Testis (tissue), 3 donors: ENCODE data around the gene GSX2. TPM values are rescaled to one million over a fixed set of nuclear protein-coding genes. Genes with fewer than 3 reads are reported as not detected.
A peak's percentile ranks its signal among the peaks of the same experiment; 100 is the strongest.

ENCODE experiments used
- DNase-seq: peaks from one replicate; pipeline ENCODE4 v3.0.0-alpha.2; 2019
- H3K27ac ChIP-seq, 2 donors: fragments of 200-600 bp; sonication (generic); one replicate each; pipeline ENCODE4 v1.5.1; 2019
- H3K27me3 ChIP-seq: fragments of 200-600 bp; sonication (generic); one replicate; pipeline ENCODE4 v1.5.1; 2019
- H3K36me3 ChIP-seq: fragments of 200-600 bp; sonication (generic); one replicate; pipeline ENCODE4 v1.5.1; 2017; ENCODE audit warnings: low read depth; ENCODE audit errors: missing control alignments
- H3K4me1 ChIP-seq: fragments of 200-600 bp; sonication (generic); one replicate; pipeline ENCODE4 v1.5.1; 2019
- H3K4me3 ChIP-seq, 2 donors: fragments of 200-600 bp; sonication (generic); one replicate each; pipeline ENCODE4 v1.5.1; 2017 to 2019
- H3K9me3 ChIP-seq: fragments of 200-600 bp; sonication (generic); one replicate; pipeline ENCODE4 v1.5.1; 2017
- POLR2A ChIP-seq: fragments of 450-650 bp; IDR thresholded peaks from one replicate; pipeline ENCODE4 v1.6.1; 2017; ENCODE audit warnings: antibody characterized with exemption, mild to moderate bottlenecking, moderate library complexity
- WGBS, 2 donors: methylation state at CpG; one replicate each; pipeline ENCODE4 v1.1.5; 2018; 5-methylcytosine and 5-hydroxymethylcytosine counted together
- intact Hi-C: fragments of 100-400 bp; cut with DNase I; formaldehyde crosslinking; loops from one replicate; pipeline ENCODE4 v1.15.1; 2023; ENCODE audit warnings: low total_unique reads
- polyA plus RNA-seq: library from polyadenylated mRNA; stranded (reverse); fragments of 350-450 nt; fragmentation: Illumina TruSeq; extraction: RNeasy Lipid Tissue Mini Kit (QIAGEN cat#74804); gene quantifications from one replicate; pipeline ENCODE4 v1.2.3, GENCODE V29; 2014; ENCODE audit warnings: low read depth, low replicate concordance; ENCODE audit not compliant: insufficient read depth
- total RNA-seq, 2 donors: library from RNA; depleted of rRNA; stranded (reverse); fragments of >200 nt; gene quantifications; one replicate each; pipeline ENCODE4 v1.2.3, GENCODE V29; 2016
- TF ChIP-seq, protein P1 (sequence below), 3 experiments: fragments of 450-650 bp in 2 of 3; fragments of 200-600 bp in 1 of 3; sonication (generic) in 1 of 3; IDR thresholded peaks; one replicate each; pipeline ENCODE4 v1.5.1; 2016 to 2019; ENCODE audit warnings: antibody characterized with exemption in 3 of 3, mild to moderate bottlenecking in 2 of 3, moderate library complexity in 1 of 3

The GSX2 gene
- total and polyA plus RNA-seq, 3 donors from 2014 or later = 1.1 to 2.0 (median 1.8) TPM

GRCh38 chr4:54099287-54099747 is 646 bp upstream of the GSX2 start:
- intact Hi-C loops = no loop called here
- TF ChIP-seq, protein P1, sequence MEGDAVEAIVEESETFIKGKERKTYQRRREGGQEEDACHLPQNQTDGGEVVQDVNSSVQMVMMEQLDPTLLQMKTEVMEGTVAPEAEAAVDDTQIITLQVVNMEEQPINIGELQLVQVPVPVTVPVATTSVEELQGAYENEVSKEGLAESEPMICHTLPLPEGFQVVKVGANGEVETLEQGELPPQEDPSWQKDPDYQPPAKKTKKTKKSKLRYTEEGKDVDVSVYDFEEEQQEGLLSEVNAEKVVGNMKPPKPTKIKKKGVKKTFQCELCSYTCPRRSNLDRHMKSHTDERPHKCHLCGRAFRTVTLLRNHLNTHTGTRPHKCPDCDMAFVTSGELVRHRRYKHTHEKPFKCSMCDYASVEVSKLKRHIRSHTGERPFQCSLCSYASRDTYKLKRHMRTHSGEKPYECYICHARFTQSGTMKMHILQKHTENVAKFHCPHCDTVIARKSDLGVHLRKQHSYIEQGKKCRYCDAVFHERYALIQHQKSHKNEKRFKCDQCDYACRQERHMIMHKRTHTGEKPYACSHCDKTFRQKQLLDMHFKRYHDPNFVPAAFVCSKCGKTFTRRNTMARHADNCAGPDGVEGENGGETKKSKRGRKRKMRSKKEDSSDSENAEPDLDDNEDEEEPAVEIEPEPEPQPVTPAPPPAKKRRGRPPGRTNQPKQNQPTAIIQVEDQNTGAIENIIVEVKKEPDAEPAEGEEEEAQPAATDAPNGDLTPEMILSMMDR (IDR thresholded peaks at IDR 0.05) = no peak
- TF ChIP-seq POLR2A = no peak
- WGBS, 2 donors = 6 to 7% methylated on average over 7 to 17 of the region's 17 CpGs

GRCh38 chr4:54100595-54101189 is 729 bp downstream of the GSX2 start:
- peaks cover 22% of the 10 kb centered on the region for H3K4me1 ChIP-seq
- TF ChIP-seq, protein P1 (IDR thresholded peaks at IDR 0.05) = no peak
- TF ChIP-seq POLR2A = no peak
- no peaks in the 10 kb centered on the region for H3K27me3 ChIP-seq
- H3K9me3 ChIP-seq = no peaks in the 10 kb centered on the region
- no peak overlapping the region for H3K27ac ChIP-seq
- DNase-seq = no peak
- WGBS, 2 donors = 0 to 2% methylated on average over 10 to 39 of the region's 46 CpGs
- no peaks in the 10 kb centered on the region for H3K36me3 ChIP-seq
- intact Hi-C loops = no loop called here
- peak overlapping the region; percentile 24 to 44 for H3K4me3 ChIP-seq

More at GRCh38 chr4:54099287-54099747, 646 bp upstream of the GSX2 start:
- H3K27me3 ChIP-seq = no peaks in the 10 kb centered on the region
- DNase-seq = no peak
- H3K36me3 ChIP-seq = no peaks in the 10 kb centered on the region
- peak overlapping the region; percentile 24 to 44 for H3K4me3 ChIP-seq
- H3K9me3 ChIP-seq = no peaks in the 10 kb centered on the region
- H3K27ac ChIP-seq = no peak overlapping the region
- H3K4me1 ChIP-seq = peaks cover 22% of the 10 kb centered on the region

GRCh38 chr4:54101190-54102041 is 1.5 kb downstream of the GSX2 start:
- Histone ChIP-seq H3K36me3 (no peaks in the 10 kb centered on the region), H3K27me3 (no peaks in the 10 kb centered on the region), H3K9me3 (no peaks in the 10 kb centered on the region), H3K4me1 (peaks cover 22% of the 10 kb centered on the region), H3K27ac (no peak overlapping the region), H3K4me3 (peak overlapping the region in 1 of 2 donors; percentile 44)
- WGBS, 2 donors = 22 to 29% methylated on average over 38 to 50 of the region's 50 CpGs
- intact Hi-C loops = no loop called here
- DNase-seq = no peak
- TF ChIP-seq POLR2A = no peak
- TF ChIP-seq, protein P1 (IDR thresholded peaks at IDR 0.05) = no peak

DNA sequence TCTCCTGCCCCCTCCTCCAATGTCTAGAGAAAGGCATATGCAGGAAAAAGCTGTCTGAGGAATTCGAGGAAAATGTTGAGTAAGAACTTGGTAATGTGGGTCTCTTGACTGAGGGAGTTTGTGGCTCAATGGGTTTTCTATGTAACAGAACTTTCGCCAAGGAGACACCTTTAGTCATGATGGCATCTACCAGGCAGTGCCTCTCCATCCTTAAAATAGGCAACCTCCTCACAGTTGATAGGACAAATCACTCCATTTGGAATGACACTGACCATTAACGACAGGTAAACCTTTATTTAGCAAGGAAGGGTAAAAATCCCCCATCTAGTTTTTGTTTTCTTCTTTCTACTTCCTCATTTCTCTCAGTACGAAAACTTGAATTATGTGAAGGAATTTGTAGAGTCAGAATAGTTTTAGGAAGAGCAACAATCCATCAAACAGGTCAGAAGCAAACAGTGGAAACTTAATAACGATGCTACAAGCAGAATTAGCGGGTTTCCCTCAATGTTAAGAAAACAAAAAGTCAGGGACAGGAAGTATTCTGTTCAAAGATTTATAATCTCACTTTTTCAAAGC is 2.7 kb downstream of the GSX2 start:
- Histone ChIP-seq H3K27me3 (no peaks in the 10 kb centered on the region), H3K36me3 (no peaks in the 10 kb centered on the region), H3K9me3 (no peaks in the 10 kb centered on the region), H3K4me1 (peaks cover 22% of the 10 kb centered on the region), H3K27ac (no peak overlapping the region), H3K4me3 (no peak overlapping the region)
- TF ChIP-seq, protein P1 (IDR thresholded peaks at IDR 0.05) = no peak
- TF ChIP-seq POLR2A = no peak
- DNase-seq = no peak
- WGBS, 2 donors = 43 to 44% methylated on average over 6 of the region's 6 CpGs
- intact Hi-C loops = no loop called here
